Adipose tissue (tissue), 3 donors: ENCODE results near the gene MRAP2. TPM values are rescaled to one million over a fixed set of nuclear protein-coding genes. Genes with fewer than 3 reads are reported as not detected.
"Not testable (repeated sequence)": the region's sequence is repeated elsewhere in the genome, so short reads cannot be mapped to it uniquely, and the experiment has no call there.

ENCODE experiments used
- H3K27ac ChIP-seq: one replicate; pipeline ENCODE4 v1.5.1; 2013; ENCODE audit warnings: low read depth, low read length
- WGBS, 3 donors: extraction: QIAGEN DNeasy Blood & Tissue Kit; methylation state at CpG; one replicate each; pipeline ENCODE4 v1.1.7; 2013; 5-methylcytosine and 5-hydroxymethylcytosine counted together
- polyA plus RNA-seq, 3 donors: library from polyadenylated mRNA; stranded (reverse); fragments of 200-250 nt; gene quantifications; one replicate each; pipeline ENCODE4 v1.2.3, GENCODE V29; 2013
- donor health status: healthy with polysubstance abuse.
- donor health status: Bipolar disorder and iron deficiency.
- donor health status: healthy.

The MRAP2 gene
- polyA plus RNA-seq, 3 donors: 0.54 to 2.0 (median 0.56) TPM

GRCh38 chr6:84103029-84103428 is 69.5 kb downstream of the MRAP2 start:
- 2 to 17% (median 10%) methylated on average over 1 of the region's 1 CpG for WGBS, 3 donors
- H3K27ac ChIP-seq: no peak overlapping the region

- not testable (repeated sequence) for H3K27ac ChIP-seq
- WGBS, 3 donors: 85 to 88% (median 87%) methylated on average over 3 of the region's 3 CpGs
Measured at GRCh38 chr6:84105215-84105924, 71.8 kb downstream of the MRAP2 start.

- H3K27ac ChIP-seq: no peak overlapping the region
Measured at GRCh38 chr6:84107495-84107894, 73.9 kb downstream of the MRAP2 start.

- WGBS, 3 donors: 39 to 59% (median 47%) methylated on average over 1 of the region's 1 CpG
- H3K27ac ChIP-seq: not testable (repeated sequence)
Measured at GRCh38 chr6:84111351-84111750, 77.8 kb downstream of the MRAP2 start.

GRCh38 chr6:84114933-84115594 is 81.5 kb downstream of the MRAP2 start:
- not testable (repeated sequence) for H3K27ac ChIP-seq
- WGBS, 3 donors: 62 to 78% (median 72%) methylated on average over 8 of the region's 8 CpGs

- H3K27ac ChIP-seq: no peak overlapping the region
- WGBS, 3 donors: 67 to 92% (median 86%) methylated on average over 5 of the region's 5 CpGs
Measured at GRCh38 chr6:84118191-84118590, 84.6 kb downstream of the MRAP2 start.

GRCh38 chr6:84119277-84119676 is 85.7 kb downstream of the MRAP2 start:
- H3K27ac ChIP-seq: no peak overlapping the region

- no peak overlapping the region for H3K27ac ChIP-seq
- WGBS, 3 donors: 92 to 96% (median 93%) methylated on average over 2 of the region's 2 CpGs
Measured at GRCh38 chr6:84123186-84123585, 89.6 kb downstream of the MRAP2 start.

GRCh38 chr6:84129588-84129987 is 96.0 kb downstream of the MRAP2 start:
- 80 to 94% (median 89%) methylated on average over 1 of the region's 1 CpG for WGBS, 3 donors
- not testable (repeated sequence) for H3K27ac ChIP-seq

- H3K27ac ChIP-seq: not testable (repeated sequence)
- 89 to 97% (median 96%) methylated on average over 9 of the region's 9 CpGs for WGBS, 3 donors
Measured at GRCh38 chr6:84133385-84133784, 99.8 kb downstream of the MRAP2 start.

- WGBS, 3 donors: 98 to 99% (median 98%) methylated on average over 5 of the region's 5 CpGs
- no peak overlapping the region for H3K27ac ChIP-seq
Measured at GRCh38 chr6:84135291-84135690, 101.7 kb downstream of the MRAP2 start.

GRCh38 chr6:84136364-84137050 is 102.9 kb downstream of the MRAP2 start:
- H3K27ac ChIP-seq: no peak overlapping the region
- WGBS, 3 donors: 90 to 97% (median 95%) methylated on average over 4 of the region's 4 CpGs

GRCh38 chr6:84137051-84137375 is 103.4 kb downstream of the MRAP2 start:
- 82 to 93% (median 90%) methylated on average over 5 of the region's 5 CpGs for WGBS, 3 donors
- H3K27ac ChIP-seq: no peak overlapping the region

GRCh38 chr6:84137989-84138575 is 104.5 kb downstream of the MRAP2 start:
- no peak overlapping the region for H3K27ac ChIP-seq
- 72 to 83% (median 79%) methylated on average over 2 of the region's 2 CpGs for WGBS, 3 donors

- no peak overlapping the region for H3K27ac ChIP-seq
Measured at GRCh38 chr6:84139311-84139710, 105.7 kb downstream of the MRAP2 start.

Other genes starting within 250 kb of the MRAP2 start
- under 1 TPM in 2 of 3 donors, not detected in 1; 0.07 to 0.48 TPM for gene RIPPLY2, start 180.4 kb upstream of the MRAP2 start, polyA plus RNA-seq
- gene CYB5R4, start 174.1 kb upstream of the MRAP2 start, polyA plus RNA-seq: 10 to 100 TPM in 1 of 3 donors, 1 to 10 TPM in 2; 4.1 to 11.7 (median 9.8) TPM
- 1 to 10 TPM; 2.3 to 5.5 (median 2.4) TPM for gene CEP162, start 193.9 kb downstream of the MRAP2 start, polyA plus RNA-seq